ENCODE results near the gene CDYL.

Gene CDYL

GRCh38 chr6:4912559-4912958 lies 136.4 kb downstream of the CDYL start:
- no peak overlapping the region for H3K27ac ChIP-seq (ENCODE audit: low read depth, low read length, poor library complexity, severe bottlenecking)
- H3F3A ChIP-seq (ENCODE audit: insufficient read depth, low read length), result no peaks in the 10 kb centered on the region
- no peak overlapping the region for H3K9ac ChIP-seq (ENCODE audit: low read length)
- no peaks in the 10 kb centered on the region for H3K79me2 ChIP-seq (ENCODE audit: insufficient read depth, low read length)
- H3K4me3 ChIP-seq (ENCODE audit: low read depth, low read length, poor library complexity, severe bottlenecking), result no peak overlapping the region
- no peak overlapping the region for H2AFZ ChIP-seq (ENCODE audit: low read length)
- TF ChIP-seq CTCF (IDR thresholded peaks at IDR 0.05; ENCODE audit: low read length) (no peak), EZH2 (IDR thresholded peaks at IDR 0.05; ENCODE audit: borderline replicate concordance, low read length) (no peak)
- H4K20me1 ChIP-seq (ENCODE audit: insufficient read depth, low read length), result no peaks in the 10 kb centered on the region
- H3K9me3 ChIP-seq (ENCODE audit: low read length), result no peaks in the 10 kb centered on the region
- H3K36me3 ChIP-seq (ENCODE audit: insufficient read depth, low read length), result no peaks in the 10 kb centered on the region
- H3K4me1 ChIP-seq (ENCODE audit: insufficient read depth, low read length, severe bottlenecking), result no peaks in the 10 kb centered on the region
- no peaks in the 10 kb centered on the region for H3K27me3 ChIP-seq (ENCODE audit: insufficient read depth, low read length)
- H3K9me2 ChIP-seq (ENCODE audit: low read depth, low read length), result no peaks in the 10 kb centered on the region
- H3K4me2 ChIP-seq (ENCODE audit: low read length), result no peak overlapping the region

- Histone ChIP-seq H4K20me1 (ENCODE audit: insufficient read depth, low read length) (no peaks in the 10 kb centered on the region), H3K4me1 (ENCODE audit: insufficient read depth, low read length, severe bottlenecking) (no peaks in the 10 kb centered on the region), H3K4me2 (ENCODE audit: low read length) (no peak overlapping the region)
Observed at GRCh38 chr6:4913705-4914419, 137.7 kb downstream of the CDYL start.

GRCh38 chr6:4914420-4915159 lies 138.4 kb downstream of the CDYL start:
- H3K9ac ChIP-seq (ENCODE audit: low read length), result no peak overlapping the region
- H3K27me3 ChIP-seq (ENCODE audit: insufficient read depth, low read length), result no peaks in the 10 kb centered on the region
- H3F3A ChIP-seq (ENCODE audit: insufficient read depth, low read length), result no peaks in the 10 kb centered on the region
- no peaks in the 10 kb centered on the region for H3K9me2 ChIP-seq (ENCODE audit: low read depth, low read length)
- no peaks in the 10 kb centered on the region for H4K20me1 ChIP-seq (ENCODE audit: insufficient read depth, low read length)
- no peaks in the 10 kb centered on the region for H3K36me3 ChIP-seq (ENCODE audit: insufficient read depth, low read length)
- no peaks in the 10 kb centered on the region for H3K4me1 ChIP-seq (ENCODE audit: insufficient read depth, low read length, severe bottlenecking)
- TF ChIP-seq EZH2 (IDR thresholded peaks at IDR 0.05; ENCODE audit: borderline replicate concordance, low read length) (no peak), CTCF (IDR thresholded peaks at IDR 0.05; ENCODE audit: low read length) (no peak)
- no peak overlapping the region for H3K27ac ChIP-seq (ENCODE audit: low read depth, low read length, poor library complexity, severe bottlenecking)
- H3K9me3 ChIP-seq (ENCODE audit: low read length), result no peaks in the 10 kb centered on the region
- H2AFZ ChIP-seq (ENCODE audit: low read length), result no peak overlapping the region
- no peak overlapping the region for H3K4me2 ChIP-seq (ENCODE audit: low read length)
- H3K4me3 ChIP-seq (ENCODE audit: low read depth, low read length, poor library complexity, severe bottlenecking), result no peak overlapping the region
- no peaks in the 10 kb centered on the region for H3K79me2 ChIP-seq (ENCODE audit: insufficient read depth, low read length)

More at GRCh38 chr6:4913705-4914419, 137.7 kb downstream of the CDYL start:
- no peaks in the 10 kb centered on the region for H3K27me3 ChIP-seq (ENCODE audit: insufficient read depth, low read length)
- no peaks in the 10 kb centered on the region for H3K9me3 ChIP-seq (ENCODE audit: low read length)
- H3K79me2 ChIP-seq (ENCODE audit: insufficient read depth, low read length), result no peaks in the 10 kb centered on the region
- no peaks in the 10 kb centered on the region for H3F3A ChIP-seq (ENCODE audit: insufficient read depth, low read length)
- H3K36me3 ChIP-seq (ENCODE audit: insufficient read depth, low read length), result no peaks in the 10 kb centered on the region
- H2AFZ ChIP-seq (ENCODE audit: low read length), result no peak overlapping the region
- no peaks in the 10 kb centered on the region for H3K9me2 ChIP-seq (ENCODE audit: low read depth, low read length)
- H3K4me3 ChIP-seq (ENCODE audit: low read depth, low read length, poor library complexity, severe bottlenecking), result no peak overlapping the region
- TF ChIP-seq CTCF (IDR thresholded peaks at IDR 0.05; ENCODE audit: low read length), result no peak
- TF ChIP-seq EZH2 (IDR thresholded peaks at IDR 0.05; ENCODE audit: borderline replicate concordance, low read length), result no peak
- no peak overlapping the region for H3K9ac ChIP-seq (ENCODE audit: low read length)
- H3K27ac ChIP-seq (ENCODE audit: low read depth, low read length, poor library complexity, severe bottlenecking), result no peak overlapping the region
